ENCODE results near the gene FGF22. TPM values are rescaled to one million over a fixed set of nuclear protein-coding genes. Genes with fewer than 3 reads are reported as not detected.

FGF22 gene
- total and polyA plus RNA-seq, 2 of the 8 experiments (the other 6 are each of a cell fraction or from before 2014, with no cell fraction given), result 0.44 to 1.7 TPM

GRCh38 chr19:645912-646778 lies 6.5 kb downstream of the FGF22 start (continued):
- TF ChIP-seq CHD7 (IDR thresholded peaks at IDR 0.05; ENCODE audit: insufficient replicate concordance, low read length) (no peak), PHF8 (conservative IDR thresholded peaks at IDR 0.05; ENCODE audit: low read depth, low read length) (no peak), SIN3A (conservative IDR thresholded peaks at IDR 0.05 in 1 of 2, IDR thresholded peaks at IDR 0.05 in 1 of 2; ENCODE audit: low read depth in 1 of 2, low read length in 2 of 2) (no peak), CREB1 (IDR thresholded peaks at IDR 0.05) (no peak), JUND (IDR thresholded peaks at IDR 0.05; ENCODE audit: low read length) (no peak), ZNF274 (IDR thresholded peaks at IDR 0.05; ENCODE audit: borderline replicate concordance, extremely low read depth, low read length) (no peak), USF2 (IDR thresholded peaks at IDR 0.05; ENCODE audit: low read length) (no peak), KDM4A (IDR thresholded peaks at IDR 0.05; ENCODE audit: low read depth, low read length, severe bottlenecking) (no peak)
